GM19455 (cell line): Measurements from ENCODE around the gene HMOX2.

Experiments used
- ATAC-seq: cut with Tn5 transposase; IDR thresholded peaks from one replicate; pipeline ENCODE4 v1.9.1; 2021; ENCODE audit not compliant: unreplicated experiment

HMOX2 gene

DNA sequence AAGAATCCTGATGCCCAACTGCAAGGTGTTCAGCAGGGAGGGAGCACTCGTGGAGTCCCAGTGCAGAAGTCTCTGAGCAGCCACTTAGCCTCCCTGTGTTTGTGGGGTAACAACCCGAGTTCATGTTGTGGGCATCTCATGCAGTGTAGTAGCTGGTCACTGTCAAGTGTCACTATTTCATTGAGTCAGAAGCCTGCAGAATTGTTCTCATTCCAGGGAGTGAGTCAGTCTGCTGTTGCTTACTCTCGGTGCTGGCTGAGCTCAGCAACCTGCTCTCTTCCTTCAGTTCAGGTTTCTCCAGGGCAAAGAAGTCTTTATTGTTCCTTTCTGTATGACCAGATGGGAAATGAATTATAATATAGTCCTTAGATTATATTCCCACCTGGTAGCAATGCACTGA, 24.1 kb downstream of the HMOX2 start:
- ATAC-seq, result no peak

DNA sequence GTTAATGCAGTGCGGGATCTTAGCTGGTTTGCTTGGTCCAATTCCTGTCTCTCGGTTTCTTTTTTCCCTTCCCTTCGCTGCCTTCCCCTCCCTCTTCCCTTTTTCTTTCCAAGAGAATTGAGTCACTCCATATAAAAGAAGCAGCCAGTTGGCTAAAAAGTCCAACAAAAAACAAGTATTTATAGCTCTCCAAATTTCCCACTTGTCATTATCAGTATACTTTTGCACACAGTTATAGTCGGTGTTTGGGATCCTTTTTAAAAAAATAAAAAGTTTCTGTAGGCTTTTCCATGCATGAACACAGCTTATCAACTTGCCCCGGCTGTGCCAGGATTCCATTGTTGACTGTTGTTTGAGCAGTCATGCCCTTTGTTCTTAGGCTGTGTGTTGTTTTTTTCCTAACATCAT, 24.9 kb downstream of the HMOX2 start:
- no peak for ATAC-seq

DNA sequence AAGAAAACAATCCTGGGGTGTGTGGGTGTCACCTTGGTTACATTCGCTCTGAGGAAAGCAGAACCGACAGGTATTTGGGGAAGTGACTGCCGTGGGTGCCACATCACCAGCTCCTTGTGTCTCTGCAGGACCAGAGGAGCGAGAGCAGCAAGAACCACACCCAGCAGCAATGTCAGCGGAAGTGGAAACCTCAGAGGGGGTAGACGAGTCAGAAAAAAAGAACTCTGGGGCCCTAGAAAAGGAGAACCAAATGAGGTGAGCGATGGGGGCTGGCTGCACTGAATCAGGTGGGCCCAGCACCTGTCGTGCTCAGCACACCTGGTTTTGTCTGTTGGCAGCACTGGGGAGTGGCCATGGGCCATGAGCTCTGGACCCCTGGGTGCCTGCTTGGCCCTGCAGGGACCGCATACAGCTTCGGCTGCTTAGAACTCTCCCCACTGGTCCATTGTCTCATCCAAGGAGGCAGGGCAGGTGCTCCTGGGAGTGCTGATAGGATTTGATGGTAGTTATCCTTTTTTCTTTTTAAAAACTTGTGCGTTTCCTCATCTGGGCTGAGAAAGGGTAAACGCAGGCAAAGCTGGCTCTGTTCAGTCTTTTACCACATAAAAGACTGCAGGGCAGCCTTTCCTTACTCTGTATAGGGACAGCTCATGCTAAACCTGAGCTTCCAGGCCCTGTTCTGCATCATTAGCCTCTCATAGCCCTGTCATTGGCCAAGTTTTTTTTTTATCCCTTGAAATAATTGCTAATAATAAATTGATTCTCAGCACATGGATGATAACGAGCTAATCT, 29.4 kb downstream of the HMOX2 start:
- peak; percentile 71 for ATAC-seq

GRCh38 chr16:4506450-4506849, 30.3 kb downstream of the HMOX2 start:
- ATAC-seq, result no peak

DNA sequence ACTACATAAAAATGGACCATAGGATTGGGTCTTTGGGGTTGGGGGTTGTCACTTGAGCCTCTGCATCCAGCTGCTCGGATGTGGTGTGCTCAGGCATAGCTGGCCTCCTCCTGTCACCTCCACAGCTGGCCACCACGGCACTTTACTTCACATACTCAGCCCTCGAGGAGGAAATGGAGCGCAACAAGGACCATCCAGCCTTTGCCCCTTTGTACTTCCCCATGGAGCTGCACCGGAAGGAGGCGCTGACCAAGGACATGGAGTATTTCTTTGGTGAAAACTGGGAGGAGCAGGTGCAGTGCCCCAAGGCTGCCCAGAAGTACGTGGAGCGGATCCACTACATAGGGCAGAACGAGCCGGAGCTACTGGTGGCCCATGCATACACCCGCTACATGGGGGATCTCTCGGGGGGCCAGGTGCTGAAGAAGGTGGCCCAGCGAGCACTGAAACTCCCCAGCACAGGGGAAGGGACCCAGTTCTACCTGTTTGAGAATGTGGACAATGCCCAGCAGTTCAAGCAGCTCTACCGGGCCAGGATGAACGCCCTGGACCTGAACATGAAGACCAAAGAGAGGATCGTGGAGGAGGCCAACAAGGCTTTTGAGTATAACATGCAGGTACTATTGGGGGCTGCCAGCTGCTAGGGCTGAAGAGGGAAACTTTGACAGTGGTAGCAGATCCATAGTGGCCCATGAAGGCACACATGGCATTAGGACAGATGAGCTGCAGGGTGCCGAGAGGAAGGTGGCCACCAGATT, 31.6 kb downstream of the HMOX2 start:
- ATAC-seq, result no peak

- no peak for ATAC-seq
These were observed 32.6 kb downstream of the HMOX2 start for GRCh38 chr16:4508806-4509205.

- no peak for ATAC-seq
These were observed 33.2 kb downstream of the HMOX2 start for GRCh38 chr16:4509420-4509819.

DNA sequence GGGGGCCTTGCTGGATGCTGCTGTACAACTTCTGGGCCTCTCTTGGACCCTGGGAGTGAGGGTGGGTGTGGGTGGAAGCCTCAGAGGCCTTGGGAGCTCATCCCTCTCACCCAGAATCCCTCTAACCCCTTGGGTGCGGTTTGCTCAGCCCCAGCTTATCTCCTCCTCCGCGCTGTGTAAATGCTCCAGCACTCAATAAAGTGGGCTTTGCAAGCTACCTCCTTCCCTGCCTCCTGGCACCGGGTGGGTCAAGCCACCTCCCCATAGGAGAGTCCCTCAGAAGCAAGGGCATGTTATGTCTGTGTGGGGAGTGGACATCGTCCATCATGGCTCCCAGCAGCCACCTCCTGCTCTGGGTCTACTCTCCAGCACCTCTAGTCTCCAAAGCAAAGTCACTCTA, 33.9 kb downstream of the HMOX2 start:
- no peak for ATAC-seq

DNA sequence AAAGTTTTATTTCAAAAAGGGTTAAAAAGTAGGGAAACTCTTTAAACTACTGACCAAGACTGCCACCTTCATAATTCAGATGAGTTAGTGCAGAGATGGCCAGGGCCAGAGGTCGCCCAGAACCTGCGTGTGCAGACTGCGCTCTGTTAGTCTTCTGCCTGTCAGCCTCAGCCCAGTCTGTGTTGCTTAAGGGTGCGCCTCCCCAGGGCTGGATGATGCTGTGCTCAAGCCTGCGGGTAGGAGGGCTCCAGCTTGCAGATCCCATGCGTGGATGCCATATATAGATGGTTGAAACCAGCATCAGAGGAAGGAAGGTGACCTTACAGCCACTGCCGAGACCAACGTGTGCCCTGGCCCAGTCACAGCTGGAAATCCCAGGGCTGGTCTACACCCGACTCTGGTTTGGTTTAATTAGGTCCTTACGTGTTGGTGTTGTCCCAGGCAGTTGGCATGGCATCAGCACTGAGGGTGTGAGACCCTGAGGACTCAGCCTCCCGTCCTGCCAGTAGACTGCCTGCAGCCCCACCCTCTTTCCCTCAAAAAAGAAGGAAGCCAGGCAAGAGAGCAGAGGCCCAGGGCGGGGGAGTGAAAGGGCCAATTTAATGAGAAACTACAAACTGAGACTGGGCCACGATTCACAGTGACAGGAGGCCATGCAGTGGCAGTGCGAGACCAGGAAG, 34.7 kb downstream of the HMOX2 start:
- ATAC-seq, result no peak

- ATAC-seq, result no peak
These were observed 35.4 kb downstream of the HMOX2 start for GRCh38 chr16:4511441-4512082.

DNA sequence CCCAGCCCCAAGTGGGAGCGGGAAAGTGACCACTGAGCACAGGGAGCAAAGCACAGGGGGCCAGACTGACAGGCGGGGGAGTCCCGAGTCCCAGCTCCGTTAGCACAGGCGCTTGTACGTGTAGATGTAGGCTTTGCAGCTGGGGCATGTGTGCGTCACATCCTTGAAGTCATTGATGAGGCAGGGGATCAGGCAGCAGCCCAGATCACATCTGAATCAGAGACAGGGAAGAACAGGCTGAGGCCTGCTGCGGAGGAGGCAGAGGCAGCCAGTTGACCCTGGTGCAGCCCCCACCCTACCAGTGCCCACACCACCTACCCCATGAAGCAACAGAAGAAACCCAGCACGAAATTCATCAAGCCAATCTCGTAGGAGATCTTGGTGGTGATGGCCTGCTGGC, 36.3 kb downstream of the HMOX2 start:
- no peak for ATAC-seq

- ATAC-seq, result no peak
These were observed 37.1 kb downstream of the HMOX2 start for GRCh38 chr16:4513086-4513860.

DNA sequence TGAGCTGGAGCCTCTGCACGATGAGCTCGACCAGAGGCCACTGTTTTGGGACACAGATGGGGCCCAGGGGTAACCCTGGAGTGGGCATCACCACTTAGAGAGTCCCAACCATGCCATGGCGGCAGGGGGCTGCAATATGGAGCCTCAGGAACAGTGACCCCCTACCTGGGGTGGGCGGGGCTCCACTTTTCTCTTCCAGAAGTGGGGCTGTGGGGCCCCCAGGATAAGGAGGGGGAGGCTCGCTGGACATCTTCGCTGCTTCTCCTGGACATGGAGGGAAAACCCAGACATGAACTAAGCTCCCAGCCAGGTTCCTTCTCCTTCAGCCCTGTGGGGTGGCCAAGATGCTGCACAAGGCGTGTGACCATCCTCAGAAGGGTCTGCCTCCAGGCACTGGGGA, 37.7 kb downstream of the HMOX2 start:
- no peak for ATAC-seq

DNA sequence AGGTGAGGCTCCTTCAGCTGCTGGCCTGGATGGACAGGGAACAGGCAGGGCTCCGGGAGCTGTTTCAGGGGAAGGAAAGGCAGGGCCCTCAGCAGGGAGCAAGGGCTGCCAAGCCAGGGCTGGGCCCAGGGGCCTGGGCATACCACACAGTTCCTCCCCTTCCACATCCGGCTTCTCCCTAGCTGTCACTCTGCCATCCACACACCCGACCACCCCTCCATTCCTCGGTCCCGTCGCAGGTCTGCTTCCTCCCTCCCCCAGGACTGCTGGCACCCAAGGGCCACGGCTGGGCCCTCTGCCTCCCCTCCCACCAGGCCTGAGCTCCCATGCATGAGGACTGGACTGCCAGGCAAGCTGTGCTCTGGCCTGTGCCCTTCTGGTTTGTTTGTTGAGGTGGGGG, 38.4 kb downstream of the HMOX2 start:
- ATAC-seq, result no peak

DNA sequence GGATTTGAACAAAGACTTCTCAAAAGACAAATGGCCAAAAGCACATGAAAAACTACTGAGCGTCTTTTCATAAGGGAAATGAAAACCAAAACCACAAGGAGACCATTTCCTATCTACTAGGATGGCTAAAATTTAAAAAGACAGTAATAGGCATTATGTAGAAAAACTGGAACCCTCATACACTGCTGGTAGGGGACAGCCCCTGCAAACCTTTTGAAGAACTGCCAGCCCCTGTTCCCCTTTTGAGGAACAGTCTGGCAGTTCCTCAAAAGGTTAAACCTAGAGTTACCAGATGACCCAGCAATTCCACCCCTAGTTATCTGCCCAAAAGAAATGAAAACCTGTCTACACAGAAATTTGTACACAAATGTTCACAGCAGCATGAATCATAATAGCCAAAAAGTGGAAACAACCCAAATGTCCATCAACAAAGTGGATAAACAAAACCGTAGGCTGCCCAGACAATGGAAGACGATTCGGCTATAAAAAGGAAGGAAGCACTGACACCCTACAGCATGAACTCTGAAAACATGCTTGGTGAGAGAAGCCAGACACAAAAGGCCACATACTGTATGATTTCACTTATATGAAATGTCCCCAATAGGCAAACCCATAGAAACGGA, 39.5 kb downstream of the HMOX2 start:
- no peak for ATAC-seq

DNA sequence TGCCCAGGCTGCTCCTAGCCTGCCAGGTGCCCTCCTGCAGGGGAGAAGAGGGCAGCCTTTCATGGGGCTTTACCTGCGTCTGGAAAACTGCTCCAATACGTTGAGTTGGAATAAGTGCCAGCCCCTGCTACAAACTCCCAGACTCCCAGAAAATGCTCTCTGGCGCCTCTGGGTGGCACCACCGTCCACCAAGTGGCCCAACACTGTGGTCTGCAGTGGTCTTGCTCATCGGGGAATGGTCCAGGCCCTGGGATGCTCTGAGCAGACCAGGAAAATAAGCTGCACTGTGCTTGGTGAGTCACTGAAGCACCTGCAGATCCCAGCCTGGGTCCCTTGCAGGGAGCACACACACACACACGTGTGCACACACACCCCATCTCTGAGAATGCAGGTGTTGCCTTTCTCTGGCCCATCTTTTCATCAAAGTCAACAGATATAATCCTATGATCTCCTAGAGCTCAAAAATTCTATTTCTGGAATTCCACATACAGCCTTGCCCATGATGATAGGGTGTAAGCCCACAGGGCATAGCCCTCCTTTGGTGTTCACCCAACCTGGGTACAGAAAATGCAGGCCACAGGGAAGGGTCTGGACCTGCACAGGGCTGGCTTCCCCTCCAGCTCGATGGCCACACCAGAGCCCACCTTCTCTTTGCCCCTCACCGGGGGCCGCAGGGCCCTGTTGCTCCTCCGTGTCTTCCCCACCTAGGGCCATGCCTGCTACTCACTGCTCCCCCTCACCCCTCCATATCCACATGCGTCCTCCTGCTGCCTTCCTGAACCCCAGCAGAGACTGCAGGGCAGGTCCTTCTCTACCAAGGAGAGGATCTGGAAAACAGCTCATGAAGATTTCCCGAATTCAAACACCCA, 41.8 kb downstream of the HMOX2 start:
- ATAC-seq, result no peak

- no peak for ATAC-seq
These were observed 43.3 kb downstream of the HMOX2 start for GRCh38 chr16:4519274-4520058.

- no peak for ATAC-seq
These were observed 44.7 kb downstream of the HMOX2 start for GRCh38 chr16:4520913-4521312.
